SU-DHL-6 (cell line): ENCODE data around the gene DOCK1.

Experiments used
- H2AFZ ChIP-seq: fragments of 200-600 bp; sonication (generic); 2 replicates; pipeline ENCODE4 v1.6.1; 2014; ENCODE audit warnings: low read depth, mild to moderate bottlenecking, moderate library complexity, mixed read lengths, antibody characterized with exemption, low read length; ENCODE audit not compliant: severe bottlenecking
- H3F3A ChIP-seq: fragments of 200-600 bp; shearing (Covaris generic); 2 replicates; pipeline ENCODE4 v1.6.0; 2016; ENCODE audit warnings: antibody characterized with exemption, mild to moderate bottlenecking; ENCODE audit not compliant: insufficient read depth
- H3K27ac ChIP-seq: fragments of 200-600 bp; sonication (generic); 2 replicates; pipeline ENCODE4 v1.5.1; 2016; ENCODE audit warnings: low read depth, mild to moderate bottlenecking, low read length, moderate library complexity, mixed read lengths
- H3K27me3 ChIP-seq: fragments of 200-600 bp; sonication (generic), shearing (Covaris generic); 2 replicates; pipeline ENCODE4 v1.6.0; 2014; ENCODE audit warnings: mild to moderate bottlenecking, low read length
- H3K36me3 ChIP-seq: fragments of 200-600 bp; sonication (generic); 2 replicates; pipeline ENCODE4 v1.6.1; 2014; ENCODE audit warnings: mild to moderate bottlenecking, low read length, mixed read lengths
- H3K4me2 ChIP-seq: fragments of 300-600, 200-600 bp; shearing (Covaris generic), sonication (generic); 2 replicates; pipeline ENCODE4 v1.6.0; 2014; ENCODE audit warnings: low read length, low read depth, mild to moderate bottlenecking; ENCODE audit not compliant: poor library complexity, severe bottlenecking
- H3K4me3 ChIP-seq: fragments of 200-600 bp; sonication (generic); 2 replicates; pipeline ENCODE4 v1.5.1; 2014; ENCODE audit warnings: antibody characterized with exemption, low read length, mild to moderate bottlenecking, mixed read lengths; ENCODE audit not compliant: insufficient read depth, poor library complexity, severe bottlenecking
- H3K79me2 ChIP-seq: fragments of 200-600 bp; sonication (generic); 2 replicates; pipeline ENCODE4 v1.6.1; 2014; ENCODE audit warnings: mild to moderate bottlenecking, low read length, moderate library complexity; ENCODE audit not compliant: insufficient read depth
- H3K9ac ChIP-seq: fragments of 200-600 bp; sonication (generic); 2 replicates; pipeline ENCODE4 v1.7.0; 2014; ENCODE audit warnings: mild to moderate bottlenecking, low read length
- H3K9me2 ChIP-seq: fragments of 200-600 bp; sonication (generic); replicated peaks from 2 replicates; pipeline ENCODE4 v1.6.1; 2014; ENCODE audit warnings: low read length; ENCODE audit not compliant: insufficient read depth
- H3K9me3 ChIP-seq: fragments of 200-600 bp; sonication (generic); 2 replicates; pipeline ENCODE4 v1.6.1; 2014; ENCODE audit warnings: low read length, mixed read lengths; ENCODE audit not compliant: insufficient read depth
- H4K20me1 ChIP-seq: fragments of 200-600 bp; sonication (generic); 2 replicates; pipeline ENCODE4 v1.6.1; 2014; ENCODE audit warnings: low read depth, mild to moderate bottlenecking, antibody characterized with exemption, low read length, moderate library complexity, mixed read lengths
- CTCF ChIP-seq: fragments of 200-600 bp; sonication (generic); IDR thresholded peaks from one replicate; pipeline ENCODE4 v1.5.1; 2017; ENCODE audit warnings: antibody characterized with exemption, mild to moderate bottlenecking, low read length, moderate library complexity; ENCODE audit not compliant: insufficient read depth, poor library complexity, severe bottlenecking
- EZH2phosphoT487 ChIP-seq: fragments of 200-600 bp; sonication (generic), shearing (Covaris generic); conservative IDR thresholded peaks from 2 replicates; pipeline ENCODE4 v1.6.1; 2018; ENCODE audit warnings: mild to moderate bottlenecking, antibody characterized with exemption, low read length, moderate library complexity, mixed read lengths

Gene DOCK1

GRCh38 chr10:126953886-126954285, 48.7 kb downstream of the DOCK1 start:
- Histone ChIP-seq H3K27ac (no peak overlapping the region), H3F3A (no peaks in the 10 kb centered on the region), H3K4me2 (no peak overlapping the region), H3K9me2 (no peaks in the 10 kb centered on the region), H3K79me2 (no peaks in the 10 kb centered on the region), H3K9me3 (peaks cover 35% of the 10 kb centered on the region; the same call in 1 of the 2 replicates), H3K36me3 (no peaks in the 10 kb centered on the region), H4K20me1 (no peaks in the 10 kb centered on the region), H2AFZ (no peak overlapping the region), H3K27me3 (no peaks in the 10 kb centered on the region), H3K4me3 (no peak overlapping the region), H3K9ac (no peak overlapping the region)
- TF ChIP-seq EZH2phosphoT487 (no peak), CTCF (no peak)

GRCh38 chr10:126955396-126955795, 50.2 kb downstream of the DOCK1 start:
- H3K9me2 ChIP-seq, result no peaks in the 10 kb centered on the region
- H3K36me3 ChIP-seq, result no peaks in the 10 kb centered on the region
- H3K27ac ChIP-seq, result no peak overlapping the region
- TF ChIP-seq CTCF, result no peak
- H3F3A ChIP-seq, result no peaks in the 10 kb centered on the region
- no peak overlapping the region for H3K4me3 ChIP-seq
- H3K79me2 ChIP-seq, result no peaks in the 10 kb centered on the region
- H3K9me3 ChIP-seq, result peaks cover 35% of the 10 kb centered on the region; the same call in 1 of the 2 replicates
- no peak overlapping the region for H3K9ac ChIP-seq
- H3K27me3 ChIP-seq, result no peaks in the 10 kb centered on the region
- no peak overlapping the region for H2AFZ ChIP-seq
- no peaks in the 10 kb centered on the region for H4K20me1 ChIP-seq
- no peak overlapping the region for H3K4me2 ChIP-seq

- H3K27me3 ChIP-seq, result no peaks in the 10 kb centered on the region
- no peak overlapping the region for H3K4me2 ChIP-seq
- H2AFZ ChIP-seq, result no peak overlapping the region
- H3K36me3 ChIP-seq, result no peaks in the 10 kb centered on the region
- no peaks in the 10 kb centered on the region for H3K79me2 ChIP-seq
- H3K4me3 ChIP-seq, result no peak overlapping the region
- H3K9me3 ChIP-seq, result peaks cover 31% of the 10 kb centered on the region; the same call in 1 of the 2 replicates
- H3K9me2 ChIP-seq, result no peaks in the 10 kb centered on the region
- H3K27ac ChIP-seq, result no peak overlapping the region
- no peak overlapping the region for H3K9ac ChIP-seq
- H4K20me1 ChIP-seq, result no peaks in the 10 kb centered on the region
- TF ChIP-seq CTCF, result no peak
- TF ChIP-seq EZH2phosphoT487, result no peak
- H3F3A ChIP-seq, result no peaks in the 10 kb centered on the region
These were observed 50.9 kb downstream of the DOCK1 start for GRCh38 chr10:126955934-126956711.
